ENCODE results near the gene ZMAT3.
"Not testable (repeated sequence)": the region's sequence is repeated elsewhere in the genome, so short reads cannot be mapped to it uniquely, and the experiment has no call there.

ZMAT3 gene

DNA sequence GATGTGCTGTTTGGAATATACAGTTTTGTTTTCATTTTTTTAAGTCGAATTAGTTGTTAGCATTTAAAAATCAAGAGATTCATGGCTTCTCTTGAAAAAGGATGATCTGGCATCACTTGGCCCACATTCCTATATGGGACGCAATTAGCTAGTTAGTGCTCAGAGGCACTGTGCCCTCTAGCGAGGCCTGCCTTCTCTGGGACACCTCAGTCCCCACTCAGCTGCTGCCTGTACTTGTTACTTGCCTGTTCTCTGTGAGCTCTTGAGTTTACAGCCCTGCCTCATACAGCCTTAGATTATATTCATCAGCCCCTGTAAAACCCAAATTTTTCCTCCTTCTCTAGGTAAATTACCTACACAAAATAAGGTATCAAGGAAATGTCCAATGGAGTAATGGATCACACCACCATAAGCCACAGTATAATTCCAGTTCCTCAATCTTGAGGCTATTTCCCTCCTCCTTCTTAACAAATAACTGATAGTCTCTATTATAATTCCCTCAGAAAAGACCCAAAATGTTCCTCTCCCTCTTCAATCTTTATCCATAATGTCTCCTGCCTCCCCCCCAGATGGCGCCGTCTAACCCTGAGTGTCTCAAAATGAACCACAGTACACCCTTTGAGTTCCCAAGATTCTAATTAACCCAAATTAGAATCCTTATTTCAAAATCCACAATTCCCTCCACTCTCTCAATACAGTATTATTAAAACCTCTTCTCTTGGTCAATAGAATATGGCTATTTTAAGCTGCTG, 2.7 kb downstream of the ZMAT3 start:
- no peak for DNase-seq (ENCODE audit: low read depth in 2 of 2)

GRCh38 chr3:179067839-179068238, 3.8 kb downstream of the ZMAT3 start:
- no peak for DNase-seq (ENCODE audit: low read depth in 2 of 2)

DNA sequence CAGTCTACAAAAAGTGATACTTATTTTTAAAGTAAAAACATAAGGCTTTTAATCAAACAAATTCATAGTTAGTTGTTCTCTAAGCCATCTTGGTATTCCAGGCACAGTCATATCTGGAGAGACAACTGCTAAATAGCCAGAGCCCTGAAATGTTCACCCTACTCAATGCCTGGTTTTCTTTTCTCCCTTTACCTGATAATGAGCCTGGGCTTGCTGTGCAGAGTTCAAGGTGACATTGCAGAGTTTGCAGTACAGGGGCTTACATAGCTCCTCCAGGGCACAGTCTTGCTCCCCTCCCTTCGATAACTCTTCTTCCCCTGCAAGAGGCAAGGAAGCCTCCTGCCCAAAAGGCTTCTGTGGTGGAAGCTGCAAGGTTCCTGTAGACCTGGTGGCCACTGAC, 4.3 kb downstream of the ZMAT3 start:
- no peak for DNase-seq (ENCODE audit: low read depth in 2 of 2)

GRCh38 chr3:179063945-179064560, 7.6 kb downstream of the ZMAT3 start:
- no peak for DNase-seq (ENCODE audit: low read depth in 2 of 2)

GRCh38 chr3:179056326-179056725, 15.3 kb downstream of the ZMAT3 start:
- DNase-seq (ENCODE audit: low read depth in 2 of 2): no peak

DNA sequence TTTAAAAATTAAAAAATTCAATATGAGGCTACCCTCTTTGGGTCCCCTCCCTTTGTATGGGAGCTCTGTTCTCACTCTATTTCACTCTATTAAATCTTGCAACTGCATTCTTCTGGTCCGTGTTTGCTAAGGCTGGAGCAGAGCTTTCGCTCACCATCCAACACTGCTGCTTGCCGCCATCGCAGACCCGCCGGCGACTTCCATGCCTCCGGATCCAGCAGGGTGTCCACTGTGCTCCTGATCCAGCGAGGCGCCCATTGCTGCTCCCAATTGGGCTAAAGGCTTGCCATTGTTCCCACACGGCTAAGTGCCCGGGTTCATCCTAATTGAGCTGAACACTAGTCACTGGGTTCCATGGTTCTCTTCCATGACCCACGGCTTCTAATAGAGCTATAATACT, 17.0 kb downstream of the ZMAT3 start:
- not testable (repeated sequence) for DNase-seq (ENCODE audit: low read depth in 2 of 2)

GRCh38 chr3:179046497-179047353, 24.9 kb downstream of the ZMAT3 start:
- no peak for DNase-seq (ENCODE audit: low read depth in 2 of 2)

- DNase-seq (ENCODE audit: low read depth in 2 of 2): no peak
Observed at GRCh38 chr3:179045719-179046402, 25.7 kb downstream of the ZMAT3 start.

DNA sequence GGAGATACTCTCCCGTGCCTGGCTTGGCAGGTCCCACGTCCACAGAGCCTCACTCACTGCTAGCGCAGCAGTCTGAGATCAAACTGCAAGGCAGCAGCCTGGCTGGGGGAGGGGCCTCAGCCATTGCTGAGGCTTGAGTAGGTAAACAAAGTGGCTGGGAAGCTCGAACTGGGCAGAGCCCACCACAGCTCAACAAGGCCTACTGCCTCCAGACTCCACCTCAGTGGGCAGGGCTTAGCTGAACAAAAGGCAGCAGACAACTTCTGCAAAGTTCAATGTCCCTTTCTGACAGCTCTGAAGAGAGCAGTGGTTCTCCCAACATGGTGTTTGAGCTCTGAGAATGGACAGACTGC, 32.7 kb downstream of the ZMAT3 start:
- not testable (repeated sequence) for DNase-seq (ENCODE audit: low read depth in 2 of 2)

DNA sequence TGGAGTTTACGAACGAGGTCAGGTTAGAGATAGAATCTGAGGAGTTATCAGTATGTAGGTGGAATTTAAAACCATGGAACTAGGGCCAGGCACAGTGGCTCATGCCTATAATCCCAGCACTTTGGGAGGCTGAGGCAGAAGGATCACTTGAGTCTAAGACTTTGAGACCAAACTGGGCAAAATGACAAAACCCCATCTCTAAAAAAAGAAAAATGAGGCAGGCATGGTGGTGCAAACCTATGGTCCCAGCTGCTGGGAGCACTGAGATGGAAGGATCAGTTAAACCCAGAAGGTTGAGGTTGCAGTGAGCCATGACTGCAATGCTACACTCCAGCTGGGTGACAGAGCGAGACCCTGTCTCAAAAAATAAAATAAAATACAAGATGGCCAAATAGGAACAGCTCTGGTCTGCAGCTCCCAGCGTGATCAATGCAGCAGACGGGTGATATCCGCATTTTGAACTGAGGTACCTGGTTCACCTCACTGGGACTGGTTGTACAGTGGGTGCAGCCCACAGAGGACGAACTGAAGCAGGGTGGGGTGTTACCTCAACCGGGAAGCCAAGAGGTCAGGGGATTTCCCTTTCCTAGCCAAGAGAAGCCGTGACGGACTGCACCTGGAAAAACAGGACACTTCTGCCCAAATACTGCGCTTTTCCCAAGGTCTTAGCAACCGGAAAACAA, 33.3 kb downstream of the ZMAT3 start:
- DNase-seq (ENCODE audit: low read depth in 2 of 2): no peak

DNA sequence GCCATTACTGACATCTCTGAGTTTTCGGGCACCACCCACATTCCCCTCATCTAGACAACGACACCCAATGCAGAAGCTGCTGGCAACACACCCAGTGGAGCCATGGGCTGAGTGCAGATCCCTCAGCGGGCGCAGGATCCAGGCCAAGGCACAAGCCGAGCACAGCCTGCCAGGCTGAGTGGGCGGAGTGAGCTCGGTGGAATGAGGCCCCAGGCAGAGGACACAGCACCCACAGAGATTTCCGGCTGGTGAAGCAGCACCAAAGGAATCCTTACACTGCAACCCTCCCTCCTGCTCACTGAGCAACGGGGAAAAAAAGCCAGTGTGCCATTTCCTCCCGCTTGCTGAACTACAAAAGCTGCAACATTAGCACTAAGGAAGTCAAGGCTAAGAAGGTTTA, 34.3 kb downstream of the ZMAT3 start:
- no peak for DNase-seq (ENCODE audit: low read depth in 2 of 2)

- DNase-seq (ENCODE audit: low read depth in 2 of 2): no peak
Observed at GRCh38 chr3:179036626-179037300, 34.8 kb downstream of the ZMAT3 start.

GRCh38 chr3:179036226-179036625, 35.4 kb downstream of the ZMAT3 start:
- no peak for DNase-seq (ENCODE audit: low read depth in 2 of 2)

DNA sequence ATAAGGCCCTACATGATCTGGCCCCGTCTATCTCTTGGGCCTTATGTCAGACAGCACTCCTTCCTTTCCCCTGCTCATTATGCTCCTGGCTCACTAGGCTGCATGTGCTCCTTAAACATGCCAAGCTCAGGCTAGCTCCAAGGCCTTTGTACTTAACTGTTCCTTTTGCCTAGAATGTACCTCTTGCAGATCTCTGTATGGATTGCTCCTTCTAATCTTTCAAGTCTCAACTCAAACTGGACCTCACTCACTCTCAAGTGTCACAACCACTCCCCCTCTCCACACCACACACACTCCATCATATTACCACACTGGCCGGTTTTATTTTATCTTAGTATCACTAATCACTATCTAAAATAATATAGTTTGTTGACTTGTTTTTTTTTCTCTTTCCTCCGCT, 36.4 kb downstream of the ZMAT3 start:
- DNase-seq (ENCODE audit: low read depth in 2 of 2): no peak

DNA sequence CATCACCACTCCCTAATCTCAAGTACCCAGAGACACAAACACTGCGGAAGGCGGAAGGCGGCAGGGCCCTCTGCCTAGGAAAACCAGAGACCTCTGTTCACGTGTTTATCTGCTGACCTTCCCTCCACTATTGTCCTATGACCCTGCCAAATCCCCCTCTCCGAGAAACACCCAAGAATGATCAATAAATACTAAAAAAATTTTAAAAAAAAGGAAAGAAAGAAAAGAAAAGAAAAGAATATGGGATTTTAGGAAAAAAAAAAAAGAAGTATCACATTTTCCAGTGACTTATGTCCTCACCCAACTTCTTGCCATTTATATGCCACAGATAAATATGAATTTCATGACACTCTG, 38.3 kb downstream of the ZMAT3 start:
- not testable (repeated sequence) for DNase-seq (ENCODE audit: low read depth in 2 of 2)

DNA sequence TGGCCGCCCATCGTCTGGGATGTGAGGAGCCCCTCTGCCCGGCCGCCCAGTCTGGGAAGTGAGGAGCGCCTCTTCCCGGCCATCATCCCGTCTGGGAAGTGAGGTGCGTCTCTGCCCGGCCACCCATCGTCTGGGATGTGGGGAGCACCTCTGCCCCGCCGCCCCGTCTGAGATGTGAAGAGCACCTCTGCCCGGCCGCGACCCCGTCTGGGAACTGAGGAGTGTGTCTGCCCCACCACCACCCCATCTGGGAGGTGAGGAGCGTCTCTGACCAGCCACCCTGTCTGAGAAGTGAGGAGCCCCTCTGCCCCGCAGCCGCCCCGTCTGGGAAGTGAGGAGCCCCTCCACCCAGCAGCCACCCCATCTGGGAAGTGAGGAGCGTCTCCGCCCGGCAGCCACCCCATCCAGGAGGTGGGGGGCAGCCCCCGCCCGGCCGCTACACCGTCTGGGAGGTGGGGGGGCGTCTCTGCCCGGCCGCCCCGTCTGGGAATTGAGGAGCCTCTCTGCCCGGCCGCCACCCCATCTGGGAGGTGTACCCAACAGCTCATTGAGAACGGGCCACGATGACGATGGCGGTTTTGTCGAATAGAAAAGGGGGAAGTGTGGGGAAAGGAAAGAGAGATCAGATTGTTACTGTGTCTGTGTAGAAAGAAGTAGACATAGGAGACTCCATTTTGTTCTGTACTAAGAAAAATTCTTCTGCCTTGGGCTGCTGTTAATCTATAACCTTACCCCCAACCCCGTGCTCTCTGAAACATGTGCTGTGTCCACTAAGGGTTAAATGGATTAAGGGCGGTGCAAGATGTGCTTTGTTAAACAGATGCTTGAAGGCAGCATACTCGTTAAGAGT, 38.9 kb downstream of the ZMAT3 start:
- not testable (repeated sequence) for DNase-seq (ENCODE audit: low read depth in 2 of 2)

- DNase-seq (ENCODE audit: low read depth in 2 of 2): no peak
Observed at GRCh38 chr3:179029096-179029495, 42.5 kb downstream of the ZMAT3 start.

- no peak for DNase-seq (ENCODE audit: low read depth in 2 of 2)
Observed at GRCh38 chr3:179028408-179028807, 43.2 kb downstream of the ZMAT3 start.

- no peak for DNase-seq (ENCODE audit: low read depth in 2 of 2)
Observed at GRCh38 chr3:179027326-179027900, 44.2 kb downstream of the ZMAT3 start.

DNA sequence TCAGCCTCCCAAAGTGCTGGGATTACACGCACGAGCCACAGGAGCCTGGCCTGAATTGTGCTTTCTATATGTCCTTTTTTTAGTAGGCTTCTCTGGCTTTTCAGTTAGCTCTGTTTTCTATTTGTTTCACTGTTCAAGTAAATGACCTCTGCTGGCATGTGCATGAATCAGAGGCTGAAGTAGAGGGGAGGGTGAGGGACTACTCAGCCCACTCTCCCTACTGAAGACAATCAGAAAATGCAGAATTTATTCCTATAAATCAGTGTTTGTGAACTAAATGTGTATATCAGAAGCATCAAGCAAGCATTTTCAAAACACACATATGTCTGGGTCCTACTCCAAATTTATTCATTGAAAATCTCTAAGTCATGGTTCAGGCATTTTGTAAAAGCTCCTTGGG, 45.0 kb downstream of the ZMAT3 start:
- no peak for DNase-seq (ENCODE audit: low read depth in 2 of 2)

All from stimulated activated CD8-positive, alpha-beta memory T cell treated with anti-CD3 and anti-CD28 coated beads, Interleukin-2, amount 100 ng/mL, for 1 hour (primary cell).